Colonic mucosa (tissue), 4 donors: Measurements from ENCODE around the gene TNFRSF9. TPM values are rescaled to one million over a fixed set of nuclear protein-coding genes. Genes with fewer than 3 reads are reported as not detected.
"Not testable (repeated sequence)": the region's sequence is repeated elsewhere in the genome, so short reads cannot be mapped to it uniquely, and the experiment has no call there.

ENCODE experiments used
- DNase-seq: peaks from one replicate; pipeline ENCODE4 v3.0.0-alpha.2; 2020
- H3K27ac ChIP-seq: fragments of 200-600 bp; one replicate; pipeline ENCODE4 v1.8.0; 2021
- H3K27me3 ChIP-seq: fragments of 200-600 bp; one replicate; pipeline ENCODE4 v1.8.0; 2021
- H3K36me3 ChIP-seq: fragments of 200-600 bp; one replicate; pipeline ENCODE4 v1.8.0; 2021
- H3K4me1 ChIP-seq: fragments of 200-600 bp; one replicate; pipeline ENCODE4 v1.8.0; 2021; ENCODE audit warnings: mild to moderate bottlenecking
- H3K4me3 ChIP-seq: fragments of 200-600 bp; one replicate; pipeline ENCODE4 v1.8.0; 2021
- H3K9ac ChIP-seq, 2 donors: one replicate each; pipeline ENCODE4 v1.7.0; 2013; ENCODE audit warnings: control low read depth in 2 of 2, low read depth in 2 of 2, low read length in 2 of 2
- H3K9me3 ChIP-seq: fragments of 200-600 bp; one replicate; pipeline ENCODE4 v1.8.0; 2021
- intact Hi-C: fragments of 100-400 bp; cut with DNase I; formaldehyde crosslinking; loops from one replicate; pipeline ENCODE4 v1.14.1; 2022
- total RNA-seq, 2 donors: library from RNA; stranded (reverse); fragmentation: NEBNext Ultra II Directional in 1 of 2; extraction: Animal tissue kit (Norgen Biotek cat#: 25700) in 1 of 2; gene quantifications; one replicate each; pipeline ENCODE4 v1.2.1, GENCODE V29; 2021
- TF ChIP-seq, protein P1 (sequence below): fragments of 200-600 bp; IDR thresholded peaks from one replicate; pipeline ENCODE4 v1.8.0; 2022; ENCODE audit warnings: antibody characterized with exemption, mild to moderate bottlenecking
- donor health status: healthy.
- donor health status: DM: no; HTN: no; CAD: no.
- donor health status: DM: no; HTN: no; CAD: no.

Gene TNFRSF9
- total RNA-seq, 2 donors from 2014 or later = 0.17 to 0.56 TPM

DNA sequence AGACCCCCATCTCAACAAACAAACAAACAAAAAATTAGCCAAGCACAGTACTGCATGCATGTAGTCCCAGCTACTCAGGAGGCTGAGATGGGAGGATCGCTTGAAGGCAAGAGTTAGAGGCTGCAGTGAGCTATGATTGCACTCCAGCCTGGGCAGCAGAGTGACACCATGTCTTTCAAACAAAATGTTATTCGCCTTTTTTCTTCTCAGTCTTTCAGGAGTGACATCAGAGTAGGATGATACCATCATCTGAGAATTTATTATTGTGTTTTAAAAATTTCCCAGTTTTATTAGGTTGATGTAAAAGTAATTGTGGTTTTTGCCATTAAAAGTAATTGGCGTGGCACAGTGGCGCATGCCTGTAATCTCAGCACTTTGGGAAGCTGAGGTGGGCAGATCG is 31.6 kb upstream of the TNFRSF9 start:
- Histone ChIP-seq H3K9me3 (no peaks in the 10 kb centered on the region), H3K4me1 (no peaks in the 10 kb centered on the region), H3K27me3 (no peaks in the 10 kb centered on the region), H3K9ac (no peak overlapping the region), H3K27ac (no peak overlapping the region), H3K36me3 (peaks cover 8% of the 10 kb centered on the region), H3K4me3 (no peak overlapping the region)
- no peak for DNase-seq
- TF ChIP-seq, protein P1, sequence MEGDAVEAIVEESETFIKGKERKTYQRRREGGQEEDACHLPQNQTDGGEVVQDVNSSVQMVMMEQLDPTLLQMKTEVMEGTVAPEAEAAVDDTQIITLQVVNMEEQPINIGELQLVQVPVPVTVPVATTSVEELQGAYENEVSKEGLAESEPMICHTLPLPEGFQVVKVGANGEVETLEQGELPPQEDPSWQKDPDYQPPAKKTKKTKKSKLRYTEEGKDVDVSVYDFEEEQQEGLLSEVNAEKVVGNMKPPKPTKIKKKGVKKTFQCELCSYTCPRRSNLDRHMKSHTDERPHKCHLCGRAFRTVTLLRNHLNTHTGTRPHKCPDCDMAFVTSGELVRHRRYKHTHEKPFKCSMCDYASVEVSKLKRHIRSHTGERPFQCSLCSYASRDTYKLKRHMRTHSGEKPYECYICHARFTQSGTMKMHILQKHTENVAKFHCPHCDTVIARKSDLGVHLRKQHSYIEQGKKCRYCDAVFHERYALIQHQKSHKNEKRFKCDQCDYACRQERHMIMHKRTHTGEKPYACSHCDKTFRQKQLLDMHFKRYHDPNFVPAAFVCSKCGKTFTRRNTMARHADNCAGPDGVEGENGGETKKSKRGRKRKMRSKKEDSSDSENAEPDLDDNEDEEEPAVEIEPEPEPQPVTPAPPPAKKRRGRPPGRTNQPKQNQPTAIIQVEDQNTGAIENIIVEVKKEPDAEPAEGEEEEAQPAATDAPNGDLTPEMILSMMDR = no peak
- intact Hi-C loops = no loop called here

DNA sequence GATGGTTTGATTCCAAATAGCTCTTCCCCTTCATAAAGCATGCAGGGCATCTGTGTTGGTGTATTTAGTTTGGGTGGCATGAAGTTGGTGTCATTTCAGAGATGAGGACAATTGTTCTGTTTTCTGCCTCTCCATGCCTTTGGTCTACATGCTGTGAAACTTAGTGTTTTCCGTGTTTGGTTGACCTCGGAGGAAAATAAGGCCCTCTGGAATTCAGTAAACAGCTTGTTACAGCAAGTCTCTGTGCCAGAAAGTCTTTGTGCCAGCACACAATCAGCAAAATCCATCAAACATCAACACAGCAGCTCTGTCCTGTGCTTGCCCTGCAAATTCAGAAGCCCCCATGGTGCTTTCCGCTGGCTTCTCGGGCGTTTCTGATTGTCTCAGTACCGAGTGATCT is 30.4 kb upstream of the TNFRSF9 start:
- no peak overlapping the region for H3K9ac ChIP-seq
- no peak overlapping the region for H3K27ac ChIP-seq

DNA sequence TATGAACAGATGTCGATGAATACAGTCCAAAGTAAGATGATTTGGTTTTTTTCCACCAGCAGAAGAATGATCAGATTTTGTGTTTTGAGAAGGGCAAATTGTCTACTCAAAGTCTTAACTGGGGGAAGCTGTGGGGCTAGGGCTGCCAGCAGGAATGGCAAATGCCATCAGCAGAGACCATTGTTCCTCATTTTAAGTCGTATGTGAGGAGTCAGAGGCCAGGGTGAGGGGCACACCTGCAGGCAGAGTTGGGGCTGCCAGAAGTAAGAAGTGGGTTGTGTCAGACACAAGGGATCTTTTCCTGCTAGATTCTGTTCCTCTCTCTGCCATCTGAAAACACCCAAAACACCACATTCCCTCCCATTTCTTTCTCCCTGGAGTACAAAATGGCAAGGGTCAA is 29.6 kb upstream of the TNFRSF9 start:
- intact Hi-C loops = no loop called here
- H3K4me1 ChIP-seq = no peaks in the 10 kb centered on the region
- DNase-seq = no peak
- H3K9me3 ChIP-seq = no peaks in the 10 kb centered on the region
- H3K36me3 ChIP-seq = peaks cover 8% of the 10 kb centered on the region
- H3K9ac ChIP-seq = no peak overlapping the region
- TF ChIP-seq, protein P1 = no peak
- no peaks in the 10 kb centered on the region for H3K27me3 ChIP-seq
- no peak overlapping the region for H3K4me3 ChIP-seq
- no peak overlapping the region for H3K27ac ChIP-seq

More for the DNA sequence above, 30.4 kb upstream of the TNFRSF9 start:
- no peaks in the 10 kb centered on the region for H3K27me3 ChIP-seq
- no peak for DNase-seq
- H3K4me3 ChIP-seq = no peak overlapping the region
- intact Hi-C loops = no loop called here
- TF ChIP-seq, protein P1 = no peak
- H3K36me3 ChIP-seq = peaks cover 8% of the 10 kb centered on the region
- no peaks in the 10 kb centered on the region for H3K4me1 ChIP-seq
- H3K9me3 ChIP-seq = no peaks in the 10 kb centered on the region

- Histone ChIP-seq H3K9ac (no peak overlapping the region), H3K27ac (no peak overlapping the region), H3K27me3 (no peaks in the 10 kb centered on the region), H3K4me3 (no peak overlapping the region), H3K4me1 (peaks cover 6% of the 10 kb centered on the region), H3K9me3 (no peaks in the 10 kb centered on the region), H3K36me3 (peaks cover 8% of the 10 kb centered on the region)
- intact Hi-C loops = no loop called here
- DNase-seq = no peak
- TF ChIP-seq, protein P1 = no peak
These were observed 27.0 kb upstream of the TNFRSF9 start for GRCh38 chr1:7967651-7968050.

DNA sequence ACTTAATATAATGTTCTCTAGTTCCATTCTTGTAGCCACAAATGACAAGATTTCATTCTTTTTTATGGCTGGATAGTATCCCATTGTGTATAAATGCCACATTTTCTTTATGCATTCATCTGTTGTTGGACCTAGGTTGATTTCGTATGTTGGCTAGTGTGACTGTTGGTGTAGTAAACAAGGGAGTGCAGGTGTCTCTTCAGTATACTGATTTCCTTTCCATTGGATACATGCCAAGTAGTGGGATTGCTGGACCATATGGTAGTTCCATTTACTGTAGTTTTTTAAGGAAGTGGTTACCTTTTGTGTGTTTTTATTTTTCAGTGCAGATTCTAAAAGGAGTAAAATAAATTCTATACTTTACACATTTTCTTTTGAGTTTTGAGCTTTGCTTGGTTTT is 26.6 kb upstream of the TNFRSF9 start:
- Histone ChIP-seq H3K9ac (no peak overlapping the region), H3K9me3 (no peaks in the 10 kb centered on the region), H3K27ac (no peak overlapping the region), H3K27me3 (no peaks in the 10 kb centered on the region), H3K36me3 (peaks cover 8% of the 10 kb centered on the region), H3K4me1 (peaks cover 10% of the 10 kb centered on the region), H3K4me3 (no peak overlapping the region)
- DNase-seq = no peak
- intact Hi-C loops = no loop called here
- TF ChIP-seq, protein P1 = no peak

- Histone ChIP-seq H3K27ac (no peak overlapping the region), H3K4me1 (peaks cover 11% of the 10 kb centered on the region), H3K4me3 (no peak overlapping the region), H3K36me3 (no peaks in the 10 kb centered on the region), H3K27me3 (no peaks in the 10 kb centered on the region), H3K9me3 (no peaks in the 10 kb centered on the region), H3K9ac (no peak overlapping the region)
- intact Hi-C loops = no loop called here
- TF ChIP-seq, protein P1 = no peak
- no peak for DNase-seq
These were observed 23.8 kb upstream of the TNFRSF9 start for GRCh38 chr1:7964476-7964875.

- intact Hi-C loops, H3K36me3 ChIP-seq, H3K27me3 ChIP-seq, H3K4me3 ChIP-seq, H3K9me3 ChIP-seq, H3K27ac ChIP-seq, H3K9ac ChIP-seq, DNase-seq: not testable (repeated sequence)
- peaks cover 11% of the 10 kb centered on the region for H3K4me1 ChIP-seq
These were observed 23.2 kb upstream of the TNFRSF9 start for GRCh38 chr1:7963841-7964240.

- H3K9ac ChIP-seq, H3K27me3 ChIP-seq, H3K36me3 ChIP-seq, H3K9me3 ChIP-seq, H3K27ac ChIP-seq, H3K4me3 ChIP-seq, DNase-seq, intact Hi-C loops: not testable (repeated sequence)
- peaks cover 11% of the 10 kb centered on the region for H3K4me1 ChIP-seq
These were observed 22.7 kb upstream of the TNFRSF9 start for GRCh38 chr1:7963378-7963730.
